ENCODE data around the gene UFD1. TPM values are rescaled to one million over a fixed set of nuclear protein-coding genes. Genes with fewer than 3 reads are reported as not detected.

Gene UFD1
- total and polyA plus RNA-seq, 9 of the 15 experiments (the other 6 are each of a cell fraction or from before 2014, with no cell fraction given): 238 to 645 (median 363) TPM

- TF ChIP-seq GTF2F1 (IDR thresholded peaks at IDR 0.05; ENCODE audit: low read depth, low read length) (no peak), FOXK2 (conservative IDR thresholded peaks at IDR 0.05 in 1 of 2, IDR thresholded peaks at IDR 0.05 in 1 of 2; ENCODE audit: low read depth in 2 of 2) (no peak), THAP12 (CRISPR knock-in tag; IDR thresholded peaks at IDR 0.05) (peak; percentile 59; the same call in 1 of the 2 replicates), ZEB2 (IDR thresholded peaks at IDR 0.05) (no peak), SRF (CRISPR knock-in tag; IDR thresholded peaks at IDR 0.05) (0 out of 4 replicates have a peak, but pooled peaks of 1 of the 2 experiments have one; percentile 26), ZNF431 (CRISPR knock-in tag; IDR thresholded peaks at IDR 0.05) (no peak), KAT2B (IDR thresholded peaks at IDR 0.05; ENCODE audit: low read depth, low read length) (peak; percentile 33), NCOA2 (IDR thresholded peaks at IDR 0.05; ENCODE audit: partially characterized antibody in 2 of 2) (no peak), ZNF436 (CRISPR knock-in tag; IDR thresholded peaks at IDR 0.05) (no peak), NFYB (IDR thresholded peaks at IDR 0.05; ENCODE audit: extremely low read depth, insufficient read length) (no peak), BHLHE40 (IDR thresholded peaks at IDR 0.05; ENCODE audit: low read length) (0 out of 2 replicates have a peak, but pooled peaks have one; percentile 15), MEIS2 (IDR thresholded peaks at IDR 0.05; ENCODE audit: partially characterized antibody) (peak; percentile 28), TAL1 (IDR thresholded peaks at IDR 0.05) (no peak), ESRRB (CRISPR knock-in tag; IDR thresholded peaks at IDR 0.05; ENCODE audit: borderline replicate concordance) (no peak), ZNF133 (CRISPR knock-in tag; IDR thresholded peaks at IDR 0.05) (no peak), RUNX1 (IDR thresholded peaks at IDR 0.05; ENCODE audit: low read depth) (no peak), EP300 (IDR thresholded peaks at IDR 0.05; ENCODE audit: low read length) (0 out of 2 replicates have a peak, but pooled peaks have one; percentile 9), ZNF232 (CRISPR knock-in tag; IDR thresholded peaks at IDR 0.05) (no peak), WHSC1 (IDR thresholded peaks at IDR 0.05; ENCODE audit: low read length) (peak; percentile 29), CBFB (CRISPR knock-in tag; IDR thresholded peaks at IDR 0.05) (no peak), ETV6 (IDR thresholded peaks at IDR 0.05; ENCODE audit: borderline replicate concordance in 1 of 2, low read depth in 2 of 2, low read length in 1 of 2) (no peak), ETV6 (CRISPR knock-in tag; IDR thresholded peaks at IDR 0.05; ENCODE audit: borderline replicate concordance) (0 out of 2 replicates have a peak, but pooled peaks have one; percentile 60)
- TF ChIP-seq, protein P1, sequence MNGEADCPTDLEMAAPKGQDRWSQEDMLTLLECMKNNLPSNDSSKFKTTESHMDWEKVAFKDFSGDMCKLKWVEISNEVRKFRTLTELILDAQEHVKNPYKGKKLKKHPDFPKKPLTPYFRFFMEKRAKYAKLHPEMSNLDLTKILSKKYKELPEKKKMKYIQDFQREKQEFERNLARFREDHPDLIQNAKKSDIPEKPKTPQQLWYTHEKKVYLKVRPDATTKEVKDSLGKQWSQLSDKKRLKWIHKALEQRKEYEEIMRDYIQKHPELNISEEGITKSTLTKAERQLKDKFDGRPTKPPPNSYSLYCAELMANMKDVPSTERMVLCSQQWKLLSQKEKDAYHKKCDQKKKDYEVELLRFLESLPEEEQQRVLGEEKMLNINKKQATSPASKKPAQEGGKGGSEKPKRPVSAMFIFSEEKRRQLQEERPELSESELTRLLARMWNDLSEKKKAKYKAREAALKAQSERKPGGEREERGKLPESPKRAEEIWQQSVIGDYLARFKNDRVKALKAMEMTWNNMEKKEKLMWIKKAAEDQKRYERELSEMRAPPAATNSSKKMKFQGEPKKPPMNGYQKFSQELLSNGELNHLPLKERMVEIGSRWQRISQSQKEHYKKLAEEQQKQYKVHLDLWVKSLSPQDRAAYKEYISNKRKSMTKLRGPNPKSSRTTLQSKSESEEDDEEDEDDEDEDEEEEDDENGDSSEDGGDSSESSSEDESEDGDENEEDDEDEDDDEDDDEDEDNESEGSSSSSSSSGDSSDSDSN (IDR thresholded peaks at IDR 0.05; ENCODE audit: borderline replicate concordance in 1 of 2, low read depth in 2 of 2, low read length in 2 of 2): 0 out of 4 replicates have a peak, but pooled peaks have one; percentile 19 to 38
- TF ChIP-seq, protein P2, sequence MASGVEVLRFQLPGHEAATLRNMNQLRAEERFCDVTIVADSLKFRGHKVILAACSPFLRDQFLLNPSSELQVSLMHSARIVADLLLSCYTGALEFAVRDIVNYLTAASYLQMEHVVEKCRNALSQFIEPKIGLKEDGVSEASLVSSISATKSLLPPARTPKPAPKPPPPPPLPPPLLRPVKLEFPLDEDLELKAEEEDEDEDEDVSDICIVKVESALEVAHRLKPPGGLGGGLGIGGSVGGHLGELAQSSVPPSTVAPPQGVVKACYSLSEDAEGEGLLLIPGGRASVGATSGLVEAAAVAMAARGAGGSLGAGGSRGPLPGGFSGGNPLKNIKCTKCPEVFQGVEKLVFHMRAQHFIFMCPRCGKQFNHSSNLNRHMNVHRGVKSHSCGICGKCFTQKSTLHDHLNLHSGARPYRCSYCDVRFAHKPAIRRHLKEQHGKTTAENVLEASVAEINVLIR (CRISPR knock-in tag; IDR thresholded peaks at IDR 0.05): no peak
Measured at GRCh38 chr22:19410941-19411689, 67.9 kb downstream of the UFD1 start (continued).
